Uterus (tissue), 4 donors: ENCODE measurements around the gene AGBL5. TPM values are rescaled to one million over a fixed set of nuclear protein-coding genes. Genes with fewer than 3 reads are reported as not detected.
A peak's percentile ranks its signal among the peaks of the same experiment; 100 is the strongest.

Experiments used
- DNase-seq, 2 donors: peaks; one replicate each; pipeline ENCODE4 v3.0.0-alpha.2; 2019 to 2020
- H3K27ac ChIP-seq, 2 donors: fragments of 200-600 bp; sonication (generic); 1 replicate in 1 of 2; 2 replicates in 1 of 2; pipeline ENCODE4 v1.5.1; 2016 to 2018
- H3K27me3 ChIP-seq, 2 donors: fragments of 200-600 bp; sonication (generic); one replicate each; pipeline ENCODE4 v1.5.1; 2018 to 2019; ENCODE audit warnings: control low read depth in 1 of 2
- H3K36me3 ChIP-seq, 2 donors: fragments of 200-600 bp; sonication (generic); one replicate each; pipeline ENCODE4 v1.5.1; 2019; ENCODE audit warnings: control low read depth in 1 of 2
- H3K4me1 ChIP-seq, 2 donors: fragments of 200-600 bp; sonication (generic); one replicate each; pipeline ENCODE4 v1.5.1; 2018 to 2019; ENCODE audit warnings: control low read depth in 1 of 2
- H3K4me3 ChIP-seq, 2 donors: fragments of 200-600 bp; sonication (generic); 1 replicate in 1 of 2; 2 replicates in 1 of 2; pipeline ENCODE4 v1.5.1; 2018 to 2019; ENCODE audit warnings: mild to moderate bottlenecking in 1 of 2
- H3K9me3 ChIP-seq, 2 donors: fragments of 200-600 bp; sonication (generic); one replicate each; pipeline ENCODE4 v1.5.1; 2019; ENCODE audit warnings: control low read depth in 1 of 2
- POLR2A ChIP-seq, 2 donors: fragments of 450-650 bp; IDR thresholded peaks; one replicate each; pipeline ENCODE4 v1.6.1; 2016; ENCODE audit warnings: antibody characterized with exemption in 2 of 2, mild to moderate bottlenecking in 1 of 2, moderate library complexity in 1 of 2
- intact Hi-C: fragments of 100-400 bp; cut with DNase I; formaldehyde crosslinking; loops from one replicate; pipeline ENCODE4 v1.15.1; 2023; ENCODE audit warnings: low total_unique reads
- total RNA-seq, 4 donors: library from RNA; depleted of rRNA in 3 of 4; stranded (reverse); fragments of >200 nt in 3 of 4; gene quantifications; one replicate each; pipeline versions ENCODE4 v1.1.0 to v1.2.4, GENCODE V29; 2014 to 2023
- TF ChIP-seq, protein P1 (sequence below), 4 experiments: fragments of 200-600 bp in 2 of 4; fragments of 450-650 bp in 2 of 4; sonication (generic) in 2 of 4; IDR thresholded peaks; one replicate each; pipeline ENCODE4 v1.5.1; 2016 to 2019; ENCODE audit warnings: antibody characterized with exemption in 4 of 4, mild to moderate bottlenecking in 2 of 4, moderate library complexity in 1 of 4
- donor health status: DM: yes; HTN: yes; CAD: no.

Gene AGBL5
- total RNA-seq, 4 donors from 2014 or later = 0.77 to 26.2 (median 10.8) TPM

GRCh38 chr2:27069961-27070618 is 18.6 kb downstream of the AGBL5 start:
- Histone ChIP-seq H3K27ac (peak overlapping the region; percentile 95 to 98), H3K4me3 (peak overlapping the region in 1 of 2 donors; percentile 97), H3K9me3 (no peaks in the 10 kb centered on the region), H3K27me3 (no peaks in the 10 kb centered on the region), H3K36me3 (no peaks in the 10 kb centered on the region), H3K4me1 (peaks cover 5 to 10% of the 10 kb centered on the region in 2 donors)
- intact Hi-C loops = no loop called here
- no peak for DNase-seq
- no peak for TF ChIP-seq POLR2A (IDR thresholded peaks at IDR 0.05)
- TF ChIP-seq, protein P1, sequence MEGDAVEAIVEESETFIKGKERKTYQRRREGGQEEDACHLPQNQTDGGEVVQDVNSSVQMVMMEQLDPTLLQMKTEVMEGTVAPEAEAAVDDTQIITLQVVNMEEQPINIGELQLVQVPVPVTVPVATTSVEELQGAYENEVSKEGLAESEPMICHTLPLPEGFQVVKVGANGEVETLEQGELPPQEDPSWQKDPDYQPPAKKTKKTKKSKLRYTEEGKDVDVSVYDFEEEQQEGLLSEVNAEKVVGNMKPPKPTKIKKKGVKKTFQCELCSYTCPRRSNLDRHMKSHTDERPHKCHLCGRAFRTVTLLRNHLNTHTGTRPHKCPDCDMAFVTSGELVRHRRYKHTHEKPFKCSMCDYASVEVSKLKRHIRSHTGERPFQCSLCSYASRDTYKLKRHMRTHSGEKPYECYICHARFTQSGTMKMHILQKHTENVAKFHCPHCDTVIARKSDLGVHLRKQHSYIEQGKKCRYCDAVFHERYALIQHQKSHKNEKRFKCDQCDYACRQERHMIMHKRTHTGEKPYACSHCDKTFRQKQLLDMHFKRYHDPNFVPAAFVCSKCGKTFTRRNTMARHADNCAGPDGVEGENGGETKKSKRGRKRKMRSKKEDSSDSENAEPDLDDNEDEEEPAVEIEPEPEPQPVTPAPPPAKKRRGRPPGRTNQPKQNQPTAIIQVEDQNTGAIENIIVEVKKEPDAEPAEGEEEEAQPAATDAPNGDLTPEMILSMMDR (IDR thresholded peaks at IDR 0.05) = no peak

GRCh38 chr2:27070653-27071276 is 19.3 kb downstream of the AGBL5 start:
- H3K27me3 ChIP-seq = no peaks in the 10 kb centered on the region
- H3K9me3 ChIP-seq = no peaks in the 10 kb centered on the region
- H3K27ac ChIP-seq = peak overlapping the region; percentile 95 to 98
- H3K36me3 ChIP-seq = no peaks in the 10 kb centered on the region
- H3K4me3 ChIP-seq = peak overlapping the region; percentile 78 to 97
- intact Hi-C loops = no loop called here
- no peak for DNase-seq
- H3K4me1 ChIP-seq = peaks cover 9 to 10% of the 10 kb centered on the region in 2 donors
- TF ChIP-seq, protein P1 (IDR thresholded peaks at IDR 0.05) = no peak

- intact Hi-C loops = no loop called here
- Histone ChIP-seq H3K27me3 (no peaks in the 10 kb centered on the region), H3K9me3 (no peaks in the 10 kb centered on the region), H3K4me3 (peak within 1 kb of the TSS; percentile 78 to 97), H3K4me1 (peaks cover 9 to 10% of the 10 kb centered on the region in 2 donors), H3K27ac (peak within 1 kb of the TSS; percentile 95 to 98), H3K36me3 (no peaks in the 10 kb centered on the region)
- DNase-seq = peak; percentile 92 to 95
- TF ChIP-seq POLR2A (IDR thresholded peaks at IDR 0.05) = peak; percentile 71 to 91
- TF ChIP-seq, protein P1 (IDR thresholded peaks at IDR 0.05) = peak in 2 of 4 experiments; percentile 6 to 18
These were observed 20.0 kb downstream of the AGBL5 start, which contains the start of gene OST4 for GRCh38 chr2:27071277-27071989. Gene OST4 (minus strand): TSS chr2:27071654.

DNA sequence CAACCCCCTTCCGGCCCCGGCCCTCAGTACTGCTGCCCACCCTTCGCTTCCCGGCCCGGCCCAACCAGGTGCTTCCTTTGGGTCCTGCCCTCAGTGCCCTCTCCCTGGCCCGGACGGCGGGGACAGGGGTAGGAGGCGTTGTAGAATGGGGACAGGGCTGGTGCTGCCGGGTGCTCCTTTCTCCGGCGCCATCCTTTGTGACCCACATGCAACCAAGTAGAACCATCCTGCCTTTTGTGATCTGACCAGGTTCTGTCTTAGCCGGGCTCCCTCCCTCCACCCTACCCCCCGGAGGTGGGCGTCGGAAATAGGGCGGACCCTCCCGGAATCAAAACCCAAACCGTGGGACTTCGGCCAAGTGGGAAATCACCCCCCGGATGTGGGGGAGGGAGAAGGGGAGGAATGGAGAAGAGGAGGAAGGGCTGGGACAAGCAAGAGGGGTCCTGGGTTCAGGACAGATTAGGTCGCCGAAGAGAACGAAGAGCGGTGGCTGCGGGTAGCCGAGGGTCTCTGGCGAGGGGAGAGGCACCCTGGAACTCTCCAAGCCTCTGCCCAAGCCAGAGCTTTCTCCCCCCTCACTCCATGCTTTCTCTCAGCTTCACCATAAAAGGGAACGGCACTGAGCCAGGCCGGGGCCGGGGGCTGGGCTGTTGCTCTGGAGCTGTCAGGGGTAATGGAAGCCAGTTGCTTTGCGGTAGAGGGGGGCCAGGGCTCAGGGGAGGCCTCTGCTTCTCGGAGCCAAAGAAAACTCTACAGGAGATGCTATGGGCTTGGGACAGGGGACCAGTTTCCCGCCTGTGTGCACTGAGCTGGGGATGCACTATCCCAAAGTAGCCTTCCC is 20.7 kb downstream of the AGBL5 start:
- H3K9me3 ChIP-seq = no peaks in the 10 kb centered on the region
- TF ChIP-seq, protein P1 (IDR thresholded peaks at IDR 0.05) = no peak
- TF ChIP-seq POLR2A (IDR thresholded peaks at IDR 0.05) = peak in 1 of 2 donors; percentile 17
- H3K4me3 ChIP-seq = peak overlapping the region; percentile 78 to 97
- H3K27ac ChIP-seq = peak overlapping the region; percentile 95 to 98
- intact Hi-C loops = no loop called here
- peak; percentile 92 to 95 for DNase-seq
- no peaks in the 10 kb centered on the region for H3K36me3 ChIP-seq
- H3K4me1 ChIP-seq = peaks cover 9 to 10% of the 10 kb centered on the region in 2 donors
- no peaks in the 10 kb centered on the region for H3K27me3 ChIP-seq
